GM18951 (cell line): Measurements from ENCODE around the gene TRIM52.
A peak's percentile ranks its signal among the peaks of the same experiment; 100 is the strongest.

Source experiments
- POLR2A ChIP-seq: IDR thresholded peaks from 4 replicates; pipeline ENCODE4 v1.6.1; 2011; ENCODE audit warnings: mild to moderate bottlenecking; ENCODE audit not compliant: insufficient read length, insufficient read depth; ENCODE audit errors: extremely low read depth
- in situ Hi-C: fragments of 300-500 bp; cut with MboI; formaldehyde crosslinking; loops from one replicate; pipeline ENCODE4 v1.12.0; 2022; ENCODE audit warnings: low sequenced_read_pairs, mixed read lengths, inconsistent platforms; ENCODE audit not compliant: unreplicated experiment

The TRIM52 gene

DNA sequence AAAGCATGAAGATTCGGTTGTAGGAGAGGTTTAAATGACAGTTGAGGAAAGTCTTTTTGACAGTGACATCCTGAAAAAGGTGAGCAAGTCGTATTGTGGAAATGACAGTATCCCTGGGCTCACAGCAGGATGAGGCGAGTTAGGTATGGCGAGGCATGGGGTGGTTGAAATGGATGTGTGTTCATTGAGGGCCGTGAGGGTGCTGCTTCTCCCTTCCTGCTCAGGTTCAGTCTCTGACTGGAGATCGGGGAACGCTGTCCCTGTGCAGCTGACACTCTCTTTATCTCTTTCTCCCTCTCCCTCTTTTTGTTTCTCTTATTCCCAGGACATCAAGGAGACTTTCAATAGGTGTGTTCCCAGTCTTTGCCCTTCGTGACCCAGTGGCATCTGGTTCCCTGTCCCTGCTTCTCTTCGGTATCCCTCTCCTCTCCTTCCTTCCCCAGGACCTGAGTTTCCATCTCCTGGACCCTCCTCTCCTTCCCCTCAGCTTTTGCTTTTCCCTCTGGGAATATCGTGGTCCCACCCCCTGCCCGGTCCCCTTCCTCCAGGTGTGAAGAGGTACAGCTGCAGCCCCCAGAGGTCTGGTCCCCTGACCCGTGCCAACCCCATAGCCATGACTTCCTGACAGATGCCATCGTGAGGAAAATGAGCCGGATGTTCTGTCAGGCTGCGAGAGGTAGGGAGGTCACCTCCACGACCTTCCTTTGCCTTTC is 27.7 kb downstream of the TRIM52 start:
- no peak for TF ChIP-seq POLR2A
- in situ Hi-C loops: no loop called here

DNA sequence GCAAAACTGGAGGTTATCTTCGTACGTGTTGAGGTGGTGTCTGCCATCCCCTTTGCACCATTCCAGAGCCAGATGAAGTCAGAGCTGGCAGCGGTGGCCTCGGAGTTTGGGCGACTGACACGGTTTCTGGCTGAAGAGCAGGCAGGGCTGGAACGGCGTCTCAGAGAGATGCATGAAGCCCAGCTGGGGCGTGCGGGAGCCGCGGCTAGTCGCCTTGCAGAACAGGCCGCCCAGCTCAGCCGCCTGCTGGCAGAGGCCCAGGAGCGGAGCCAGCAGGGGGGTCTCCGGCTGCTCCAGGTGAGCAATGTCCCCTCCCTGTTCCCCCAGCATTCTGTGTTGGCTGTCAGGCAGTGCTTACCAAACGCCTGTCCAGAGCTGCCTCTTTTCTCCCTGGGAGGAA is 28.4 kb downstream of the TRIM52 start:
- TF ChIP-seq POLR2A: no peak
- in situ Hi-C loops: no loop called here

GRCh38 chr5:181231432-181231831 is 29.5 kb downstream of the TRIM52 start:
- in situ Hi-C loops: no loop called here
- no peak for TF ChIP-seq POLR2A

DNA sequence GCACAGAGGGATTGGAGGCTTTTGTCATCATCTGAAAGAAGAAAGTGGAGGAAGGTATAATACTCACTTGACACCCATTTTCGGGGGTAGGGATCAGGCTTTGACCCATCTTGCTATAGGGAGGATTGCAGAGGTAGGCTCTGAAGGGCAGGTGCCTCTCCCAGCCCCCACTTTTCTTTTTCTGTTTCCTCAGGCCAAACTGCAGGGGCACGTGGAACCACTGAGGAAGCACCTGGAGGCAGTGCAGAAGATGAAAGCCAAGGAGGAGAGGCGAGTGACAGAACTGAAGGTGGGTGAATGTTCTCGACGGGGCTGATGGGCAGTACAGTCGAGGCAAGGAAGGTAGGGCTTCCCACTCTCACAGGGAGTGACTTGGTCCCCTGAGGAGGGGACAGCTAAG is 30.4 kb downstream of the TRIM52 start:
- in situ Hi-C loops: no loop called here

DNA sequence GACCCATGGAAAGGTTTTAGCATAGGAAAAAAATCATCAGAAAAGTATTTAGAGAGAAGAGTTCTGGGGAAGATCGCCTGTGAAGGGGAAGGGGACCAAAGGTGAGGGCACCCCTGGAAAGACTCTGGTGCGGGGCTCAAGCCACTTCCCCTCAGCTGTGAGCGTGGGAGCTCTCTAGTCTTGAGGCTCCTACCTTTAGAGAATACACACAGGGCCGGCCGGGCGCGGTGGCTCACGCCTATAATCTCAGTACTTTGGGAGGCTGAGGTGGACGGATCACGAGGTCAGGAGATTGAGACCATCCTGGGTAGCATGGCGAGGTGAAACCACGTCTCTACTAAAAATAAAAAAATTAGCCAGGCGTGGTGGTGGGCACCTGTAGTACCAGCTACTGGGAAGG is 30.9 kb downstream of the TRIM52 start:
- in situ Hi-C loops: no loop called here

More for the DNA sequence above, 30.4 kb downstream of the TRIM52 start:
- TF ChIP-seq POLR2A: no peak

DNA sequence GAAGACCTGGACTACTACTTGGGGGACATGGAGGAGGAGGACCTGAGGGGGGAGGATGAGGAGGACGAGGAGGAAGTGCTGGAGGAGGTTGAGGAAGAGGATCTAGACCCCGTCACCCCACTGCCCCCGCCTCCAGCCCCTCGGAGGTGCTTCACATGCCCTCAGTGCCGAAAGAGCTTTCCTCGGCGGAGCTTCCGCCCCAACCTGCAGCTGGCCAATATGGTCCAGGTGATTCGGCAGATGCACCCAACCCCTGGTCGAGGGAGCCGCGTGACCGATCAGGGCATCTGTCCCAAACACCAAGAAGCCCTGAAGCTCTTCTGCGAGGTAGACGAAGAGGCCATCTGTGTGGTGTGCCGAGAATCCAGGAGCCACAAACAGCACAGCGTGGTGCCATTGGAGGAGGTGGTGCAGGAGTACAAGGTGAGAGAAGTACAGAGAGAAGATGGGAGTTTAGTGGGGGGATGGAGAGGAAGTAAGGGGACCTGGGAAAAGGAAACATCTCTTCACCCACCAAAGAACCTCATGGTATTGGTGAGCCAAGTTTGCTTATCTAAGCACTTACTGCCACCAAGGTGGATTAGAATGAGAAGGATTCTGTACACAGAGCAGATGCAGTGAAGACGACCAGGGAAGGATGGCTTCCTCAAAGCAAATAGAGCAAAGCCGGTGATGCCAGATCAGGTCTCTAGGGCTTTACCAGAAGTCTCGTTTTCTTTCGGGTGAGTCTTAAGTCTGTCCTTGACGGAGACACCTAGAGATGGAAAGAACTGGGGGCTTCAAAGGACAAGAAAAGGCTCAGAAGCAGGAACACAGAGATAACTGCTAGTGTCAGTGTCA is 36.3 kb downstream of the TRIM52 start:
- in situ Hi-C loops: no loop called here
- TF ChIP-seq POLR2A: no peak

More for the DNA sequence above, 30.9 kb downstream of the TRIM52 start:
- no peak for TF ChIP-seq POLR2A

DNA sequence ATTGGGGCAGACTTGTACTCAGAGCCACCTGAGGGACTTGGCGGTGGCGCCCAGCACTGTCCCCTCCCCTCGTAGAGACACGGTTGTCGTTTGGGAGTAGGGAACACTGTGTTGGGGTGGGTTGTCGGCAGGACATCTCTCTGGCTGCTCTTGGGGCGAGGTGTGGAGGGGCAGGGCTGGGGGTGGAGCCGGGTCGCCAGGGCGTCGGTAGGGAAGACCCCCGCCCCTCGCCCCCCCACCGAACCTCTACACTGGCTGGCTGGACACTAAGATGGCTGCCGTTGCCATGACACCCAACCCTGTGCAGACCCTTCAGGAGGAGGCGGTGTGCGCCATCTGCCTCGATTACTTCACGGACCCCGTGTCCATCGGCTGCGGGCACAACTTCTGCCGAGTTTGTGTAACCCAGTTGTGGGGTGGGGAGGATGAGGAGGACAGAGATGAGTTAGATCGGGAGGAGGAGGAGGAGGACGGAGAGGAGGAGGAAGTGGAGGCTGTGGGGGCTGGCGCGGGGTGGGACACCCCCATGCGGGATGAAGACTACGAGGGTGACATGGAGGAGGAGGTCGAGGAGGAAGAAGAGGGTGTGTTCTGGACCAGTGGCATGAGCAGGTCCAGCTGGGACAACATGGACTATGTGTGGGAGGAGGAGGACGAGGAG is 37.1 kb downstream of the TRIM52 start:
- no peak for TF ChIP-seq POLR2A
- in situ Hi-C loops: no loop called here

GRCh38 chr5:181223058-181223728 is 37.8 kb downstream of the TRIM52 start, which contains the start of gene TRIM41:
Gene TRIM41, plus strand, starts transcription at chr5:181223281. Its CDS starts 719 bp downstream, at chr5:181224000.
- in situ Hi-C loops: no loop called here
- TF ChIP-seq POLR2A: peak; percentile 93

GRCh38 chr5:181222630-181223057 is 38.3 kb downstream of the TRIM52 start:
- in situ Hi-C loops: no loop called here

GRCh38 chr5:181221792-181222629 is 38.9 kb downstream of the TRIM52 start:
- peak; percentile 50 for TF ChIP-seq POLR2A
- in situ Hi-C loops: no loop called here

More at GRCh38 chr5:181222630-181223057, 38.3 kb downstream of the TRIM52 start:
- no peak for TF ChIP-seq POLR2A

DNA sequence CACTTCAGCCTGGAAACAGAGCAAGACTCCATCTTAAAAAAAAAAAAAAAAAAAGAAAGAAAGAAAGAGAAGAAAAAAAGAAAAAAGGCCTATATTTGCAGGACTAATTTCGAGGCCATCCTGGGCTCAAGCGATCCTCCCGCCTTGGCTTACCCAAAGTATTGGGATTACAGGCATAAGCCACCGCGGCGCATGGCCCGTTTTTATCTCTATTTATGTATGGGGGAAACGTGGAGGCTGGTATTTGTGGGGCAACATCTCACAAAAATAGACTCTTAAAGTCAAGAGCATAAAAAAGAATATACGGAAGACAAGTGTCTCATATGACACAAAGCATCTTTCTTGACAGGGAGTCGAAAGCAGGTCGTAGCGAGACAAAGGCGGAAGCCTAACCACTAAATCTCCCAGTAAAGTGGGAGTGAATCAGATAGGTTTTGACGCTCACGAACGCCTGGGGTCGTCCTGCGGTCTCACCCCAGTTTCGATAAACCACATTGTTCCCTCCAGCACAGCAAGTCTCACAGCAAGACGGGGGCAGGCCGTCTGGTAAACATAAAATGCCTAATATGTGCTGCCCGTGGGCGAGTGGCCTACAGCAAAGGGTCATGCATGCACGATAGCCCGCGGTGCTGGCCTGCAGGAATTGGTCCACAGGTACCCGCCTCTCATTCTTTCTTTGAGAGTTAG is 39.7 kb downstream of the TRIM52 start:
- no peak for TF ChIP-seq POLR2A
- in situ Hi-C loops: no loop called here
